NCI-H146 treated with DMSO at 0.1 percent for 48 hours (cell line): ENCODE measurements around the gene HOXB9.

Source experiments
- DNase-seq: peaks from one replicate; lab custom pipeline; 2025; ENCODE audit not compliant: unreplicated experiment; lab: John Stamatoyannopoulos, UW

HOXB9 gene

DNA sequence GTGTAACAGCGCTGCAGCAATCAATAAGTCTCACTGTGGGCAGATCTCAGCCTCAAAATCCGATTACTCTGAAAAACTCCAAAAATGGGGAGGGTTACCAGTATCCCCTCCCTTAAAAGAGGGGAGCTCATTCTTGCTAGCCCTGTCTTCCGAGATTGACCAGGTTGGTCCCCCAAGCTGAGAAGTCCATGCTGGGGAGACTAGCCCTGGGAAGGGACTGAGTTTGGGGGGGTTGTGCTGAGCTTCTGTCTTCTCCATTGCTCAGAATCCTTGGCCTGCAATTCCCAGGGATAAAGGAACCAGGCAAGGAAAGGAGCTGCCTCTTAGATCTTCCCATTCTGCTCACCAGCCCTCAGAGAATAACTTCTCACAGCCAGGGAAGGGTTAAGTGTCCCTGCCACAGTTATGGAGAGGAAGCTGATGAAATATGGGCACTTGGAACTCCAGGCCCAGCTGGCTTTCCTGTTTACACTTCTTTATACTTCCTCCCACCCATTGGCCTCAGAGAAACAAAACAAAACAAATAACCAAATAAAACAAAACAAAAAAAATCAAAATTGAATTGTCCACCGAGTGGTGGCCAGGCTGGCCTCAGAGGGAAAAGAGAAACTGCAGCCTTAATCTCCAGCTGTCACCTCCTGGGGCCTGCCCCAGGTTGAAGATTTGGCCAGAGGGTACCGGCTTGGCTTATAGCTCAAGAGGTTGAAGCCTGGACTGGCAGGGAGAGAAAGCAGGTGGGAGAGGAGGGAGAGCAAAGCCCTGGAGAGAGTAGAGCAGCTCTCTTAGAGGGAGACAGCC lies 38.7 kb downstream of the HOXB9 start:
- DNase-seq: no peak

DNA sequence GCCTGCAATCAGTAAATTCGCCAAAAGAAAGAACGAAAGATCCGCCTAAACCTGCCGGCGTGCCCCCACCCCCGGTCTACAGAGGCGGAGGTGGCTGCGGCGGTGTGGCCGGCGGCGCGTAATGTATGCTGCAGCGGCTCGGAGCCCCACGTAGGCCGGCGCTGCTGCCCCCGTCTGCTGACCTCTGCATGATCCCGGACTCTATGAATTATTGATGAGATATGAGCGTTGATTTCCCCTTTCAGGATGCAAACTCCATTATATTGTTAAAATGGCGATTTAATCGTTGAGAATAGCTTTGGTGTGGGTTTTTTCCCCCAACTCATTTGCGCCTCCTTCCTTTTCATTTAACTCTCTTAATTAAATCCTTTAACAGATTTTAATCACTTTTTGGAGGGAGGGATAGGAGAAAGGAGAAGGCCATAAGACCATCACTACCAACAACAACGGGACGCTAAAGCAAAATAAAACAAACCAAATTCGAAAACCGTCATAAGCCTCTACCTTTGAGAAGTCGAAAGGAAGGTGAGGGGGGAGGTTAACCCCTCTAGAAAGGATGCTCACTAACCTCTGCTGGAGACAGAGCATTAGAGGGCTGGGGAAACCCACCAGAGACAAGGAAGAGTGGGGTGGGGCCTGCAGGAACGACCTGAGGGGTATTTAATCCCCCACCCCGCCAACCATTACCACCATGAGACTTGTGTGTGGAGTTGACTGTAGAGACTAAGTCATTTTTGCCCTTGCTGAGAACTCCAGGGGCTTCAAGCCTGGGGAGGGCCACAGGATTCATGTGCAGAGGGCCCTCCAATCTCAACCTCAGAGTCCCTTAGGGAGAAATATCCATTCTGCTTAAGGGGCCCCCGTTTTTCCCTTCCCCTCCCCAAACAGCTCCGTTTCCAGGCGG lies 39.6 kb downstream of the HOXB9 start:
- DNase-seq: no peak

DNA sequence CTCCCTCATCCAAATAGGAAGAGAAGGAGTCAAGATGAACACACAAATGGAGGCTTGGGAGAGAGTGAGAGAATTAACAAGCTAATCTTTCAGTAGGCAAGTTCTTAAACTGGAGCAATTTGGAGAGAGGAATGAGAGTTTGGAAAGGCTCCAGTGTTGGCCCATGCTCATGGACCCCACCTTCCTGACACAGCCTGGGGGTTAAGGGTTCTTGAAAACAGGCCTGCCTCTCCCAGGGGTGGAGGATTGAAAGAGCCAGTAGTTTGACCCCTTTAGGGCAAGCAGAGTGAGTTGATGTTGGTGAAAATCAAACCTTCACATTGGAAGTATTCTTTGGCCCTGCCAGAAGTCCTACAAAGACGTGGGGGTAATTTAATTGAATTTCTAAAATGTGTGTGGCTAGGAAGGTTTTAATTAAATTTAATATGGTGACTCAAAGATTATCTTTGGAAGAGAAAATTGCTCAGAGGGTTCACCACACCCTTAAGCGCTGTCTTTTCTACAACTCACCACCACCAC lies 41.9 kb downstream of the HOXB9 start:
- DNase-seq: no peak

DNA sequence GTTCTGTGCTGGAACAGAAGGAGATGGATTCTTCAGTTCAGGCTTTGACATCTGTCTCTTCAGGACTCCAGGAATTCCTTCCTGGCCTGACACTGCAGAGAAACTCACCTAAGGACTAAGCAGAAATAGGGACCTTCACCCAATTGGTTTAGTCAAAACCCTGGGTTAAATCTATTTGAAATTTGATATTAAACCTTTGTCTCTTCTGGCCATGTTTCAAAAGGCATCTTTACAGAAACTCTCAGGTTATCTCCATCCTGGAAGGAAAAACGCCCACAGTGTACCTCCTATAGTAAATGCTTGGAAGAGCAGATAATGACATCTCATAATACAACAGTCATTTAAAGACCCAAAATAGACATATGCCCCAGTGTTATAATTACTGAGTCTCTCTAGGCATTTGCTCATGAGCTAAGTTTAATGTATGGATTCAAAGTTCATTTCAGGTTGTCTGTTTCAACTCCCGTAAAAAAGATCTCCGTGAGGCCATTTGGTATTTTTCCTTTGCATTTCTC lies 42.4 kb downstream of the HOXB9 start:
- no peak for DNase-seq

DNA sequence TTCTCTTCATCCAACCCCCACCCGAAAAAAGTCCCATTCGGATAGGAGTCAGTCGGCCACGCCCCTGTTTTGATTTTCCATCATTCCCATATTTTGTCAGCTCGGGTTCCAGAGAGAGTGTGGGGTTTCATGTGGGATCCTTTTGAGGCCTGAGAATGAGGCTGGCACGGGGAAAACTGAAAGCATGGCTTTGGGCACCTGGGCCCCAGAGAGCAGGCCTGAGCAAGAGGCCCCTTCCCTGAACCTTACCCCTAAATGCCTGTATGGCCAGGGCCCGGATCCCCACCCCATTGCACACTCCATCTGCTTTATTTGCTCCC lies 43.4 kb downstream of the HOXB9 start:
- DNase-seq: no peak

DNA sequence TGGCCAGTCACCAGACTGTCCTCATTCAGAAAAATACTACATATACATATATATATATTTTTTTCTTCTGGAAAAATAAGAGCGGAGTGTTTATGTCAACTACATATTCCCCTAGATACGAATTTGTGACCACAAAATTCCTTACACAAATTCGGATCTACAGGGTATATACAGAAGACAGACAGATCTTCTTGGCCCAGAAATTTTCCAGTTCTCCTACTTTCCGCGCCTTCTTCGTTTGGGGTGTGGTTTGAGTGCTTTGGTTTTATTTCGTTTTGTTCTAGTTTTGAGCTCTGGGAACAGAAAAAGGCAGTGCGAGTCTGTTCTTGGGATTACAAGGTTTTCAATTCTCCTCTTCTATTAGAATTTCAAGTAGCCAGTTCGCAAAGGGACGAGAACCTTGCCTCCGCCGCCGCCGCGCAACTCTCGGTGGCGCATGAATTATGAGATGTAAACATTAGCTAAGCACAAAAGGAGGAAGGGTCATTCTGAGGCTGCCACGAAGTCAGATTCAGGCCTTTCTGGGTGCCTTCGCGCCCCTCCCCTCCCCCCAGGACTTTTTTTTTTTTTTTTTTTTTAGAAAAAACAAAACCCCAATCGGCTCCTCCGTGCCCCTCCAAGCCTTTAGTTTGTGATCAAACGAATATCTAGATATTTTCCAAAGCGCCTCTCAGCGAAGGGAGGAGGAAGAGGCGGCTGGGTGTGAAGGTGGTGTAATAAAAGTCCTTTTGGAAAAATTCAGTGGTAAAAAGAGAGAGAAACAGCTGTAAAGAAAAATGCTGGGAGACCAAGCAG lies 46.2 kb downstream of the HOXB9 start:
- no peak for DNase-seq

DNA sequence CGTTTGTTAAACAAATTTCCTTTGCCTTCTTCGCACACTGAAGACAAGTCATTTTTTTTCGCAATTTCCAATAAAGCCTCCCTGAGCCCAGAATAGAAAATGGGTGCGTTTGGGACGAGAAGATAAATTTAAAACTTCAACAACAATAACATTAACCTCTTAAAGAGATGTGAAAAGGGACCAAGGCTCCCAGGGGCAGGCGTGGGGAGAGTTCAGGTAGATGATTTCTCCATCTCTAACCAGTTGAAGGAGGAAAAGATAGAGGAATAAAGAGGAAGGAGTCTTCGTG lies 46.7 kb downstream of the HOXB9 start:
- DNase-seq: no peak

DNA sequence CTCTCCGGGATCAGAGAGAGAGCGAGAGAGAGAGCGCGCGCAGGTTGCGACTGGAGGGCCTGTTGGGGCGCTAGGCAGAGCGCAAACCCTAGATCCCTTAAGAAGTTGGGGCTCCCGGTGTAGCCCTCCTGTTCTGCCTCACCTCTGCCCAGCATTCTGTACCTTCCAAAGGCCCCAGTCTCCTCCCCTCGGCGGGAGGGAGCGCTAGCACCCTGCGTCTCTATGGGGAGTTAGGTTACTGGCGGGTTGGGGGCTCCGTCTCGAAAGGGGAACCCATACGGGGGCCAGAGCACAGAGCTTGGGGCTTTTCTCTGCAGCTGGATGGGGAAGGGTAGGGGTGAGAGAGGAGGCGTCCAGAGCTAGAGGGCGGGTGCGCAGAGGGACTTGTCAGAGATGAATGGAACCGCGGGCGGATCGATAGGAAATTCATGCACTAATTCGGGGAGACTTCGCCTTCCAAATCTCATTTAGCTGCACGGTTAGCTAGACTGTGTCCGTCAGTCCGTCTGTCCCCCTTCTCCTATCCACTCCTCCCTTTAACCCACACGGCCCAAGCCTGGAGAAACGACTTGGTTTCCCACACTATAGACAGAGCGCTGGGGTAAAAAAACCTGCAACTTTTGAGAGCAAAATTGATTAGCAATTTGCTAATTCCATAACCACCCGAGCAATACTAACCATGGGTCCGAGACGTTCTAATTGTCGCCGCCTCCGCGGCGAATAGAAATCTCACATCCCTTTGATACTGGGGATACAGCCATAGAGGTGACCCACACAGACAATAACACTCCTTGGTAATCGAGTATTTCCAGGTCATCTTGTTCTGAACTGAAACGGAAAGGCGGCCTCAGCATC lies 47.3 kb downstream of the HOXB9 start:
- DNase-seq: no peak

DNA sequence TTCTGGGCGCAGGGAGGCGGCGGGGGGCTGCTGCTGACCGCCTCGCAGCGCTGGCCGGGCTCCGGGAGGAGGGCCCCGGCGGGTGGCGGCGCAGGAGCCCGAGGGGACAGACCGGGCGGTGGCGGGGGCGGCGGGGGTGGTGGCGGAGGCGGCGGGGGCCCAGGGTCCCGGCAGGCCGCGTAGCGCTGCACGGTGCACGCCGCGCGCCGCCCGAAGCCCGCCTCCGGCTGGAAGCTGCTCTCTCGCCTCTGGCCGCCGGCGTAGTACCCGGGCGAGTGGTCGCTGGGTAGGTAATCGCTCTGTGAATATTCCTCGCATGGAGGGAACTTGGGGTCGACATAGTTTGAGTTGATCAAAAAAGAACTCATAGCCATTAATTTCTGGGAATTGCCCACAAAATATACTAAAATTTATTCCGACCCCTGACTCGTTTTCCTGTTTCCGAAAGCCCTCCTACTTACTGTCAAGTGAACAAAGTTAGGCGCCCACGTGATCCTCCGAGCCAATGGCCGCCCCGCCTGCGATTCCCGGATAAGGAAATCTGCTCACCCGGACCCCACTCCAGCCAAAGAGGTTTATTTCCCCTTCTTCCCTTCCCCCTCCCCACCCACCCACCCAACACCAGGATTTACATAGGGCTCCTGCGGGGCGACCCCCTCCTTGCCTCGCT lies 48.1 kb downstream of the HOXB9 start, which contains the start of gene HOXB4:
TSS of gene HOXB4 (minus strand) at position 405 of the 670 bp plus-strand sequence. CDS start at position 374, 31 bp downstream.
- DNase-seq: no peak

DNA sequence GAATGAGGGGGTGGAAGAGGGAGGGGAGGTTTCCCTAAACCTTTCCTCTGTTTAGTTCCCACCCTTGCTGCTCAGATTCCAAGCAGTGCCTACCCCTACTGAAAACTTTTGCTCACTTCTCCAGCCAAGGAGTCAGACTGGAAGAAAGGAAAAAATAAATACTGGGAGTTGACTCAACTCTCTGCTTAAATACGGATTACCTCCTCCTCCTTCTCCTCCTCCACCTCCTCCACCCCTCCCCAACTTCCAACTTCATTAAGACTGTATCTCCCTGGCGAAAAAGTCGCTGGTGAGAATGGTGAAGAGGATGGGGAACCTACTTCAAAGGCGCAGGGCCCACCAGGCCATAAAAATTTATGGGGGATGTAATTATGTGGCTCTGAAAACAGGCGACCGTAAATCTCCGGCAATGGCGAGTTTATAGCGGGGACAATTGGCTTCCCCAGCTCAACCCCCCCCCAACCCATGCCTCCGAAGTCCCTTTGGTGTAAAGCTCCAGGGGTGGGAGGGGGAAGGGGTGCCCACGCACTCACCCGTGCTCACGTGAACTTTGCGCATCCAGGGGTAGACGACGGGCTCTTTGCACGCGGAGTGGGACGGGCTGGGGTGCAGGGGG lies 48.7 kb downstream of the HOXB9 start:
- DNase-seq: no peak

DNA sequence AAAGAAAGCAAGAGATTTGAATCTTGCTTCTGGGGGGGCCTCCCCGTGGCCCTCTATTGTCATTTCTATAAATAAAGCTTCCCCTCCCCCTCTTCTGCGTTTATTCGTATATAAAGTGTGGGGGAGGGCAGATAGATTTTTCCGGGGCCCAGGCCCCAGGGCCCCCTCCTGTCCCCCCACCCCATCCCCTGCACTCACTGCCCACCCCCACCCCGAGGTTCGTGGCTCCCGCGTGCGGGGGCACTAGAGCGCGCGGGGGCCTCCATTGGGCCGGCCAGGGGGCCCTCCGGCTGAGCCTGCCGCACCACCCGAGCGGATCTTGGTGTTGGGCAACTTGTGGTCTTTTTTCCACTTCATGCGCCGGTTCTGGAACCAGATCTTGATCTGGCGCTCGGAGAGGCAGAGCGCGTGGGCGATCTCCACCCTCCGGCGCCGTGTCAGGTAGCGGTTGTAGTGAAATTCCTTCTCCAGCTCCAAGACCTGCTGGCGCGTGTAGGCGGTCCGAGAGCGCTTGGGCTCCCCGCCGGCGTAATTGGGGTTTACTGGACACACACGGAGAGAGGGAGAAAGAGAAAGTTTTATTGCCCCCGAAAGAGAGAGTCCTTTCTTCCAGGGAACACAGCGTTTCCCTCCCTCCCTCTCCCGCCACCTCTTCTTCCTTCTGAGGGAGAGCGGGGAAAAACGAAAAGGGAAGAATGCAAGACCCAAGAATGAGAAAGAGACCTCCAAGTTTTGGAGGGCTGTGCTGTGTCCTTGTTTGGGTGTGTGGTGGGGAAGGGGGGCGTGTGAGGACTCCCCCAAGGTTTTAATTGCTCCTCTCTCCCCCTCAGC lies 49.5 kb downstream of the HOXB9 start:
- DNase-seq: no peak

DNA sequence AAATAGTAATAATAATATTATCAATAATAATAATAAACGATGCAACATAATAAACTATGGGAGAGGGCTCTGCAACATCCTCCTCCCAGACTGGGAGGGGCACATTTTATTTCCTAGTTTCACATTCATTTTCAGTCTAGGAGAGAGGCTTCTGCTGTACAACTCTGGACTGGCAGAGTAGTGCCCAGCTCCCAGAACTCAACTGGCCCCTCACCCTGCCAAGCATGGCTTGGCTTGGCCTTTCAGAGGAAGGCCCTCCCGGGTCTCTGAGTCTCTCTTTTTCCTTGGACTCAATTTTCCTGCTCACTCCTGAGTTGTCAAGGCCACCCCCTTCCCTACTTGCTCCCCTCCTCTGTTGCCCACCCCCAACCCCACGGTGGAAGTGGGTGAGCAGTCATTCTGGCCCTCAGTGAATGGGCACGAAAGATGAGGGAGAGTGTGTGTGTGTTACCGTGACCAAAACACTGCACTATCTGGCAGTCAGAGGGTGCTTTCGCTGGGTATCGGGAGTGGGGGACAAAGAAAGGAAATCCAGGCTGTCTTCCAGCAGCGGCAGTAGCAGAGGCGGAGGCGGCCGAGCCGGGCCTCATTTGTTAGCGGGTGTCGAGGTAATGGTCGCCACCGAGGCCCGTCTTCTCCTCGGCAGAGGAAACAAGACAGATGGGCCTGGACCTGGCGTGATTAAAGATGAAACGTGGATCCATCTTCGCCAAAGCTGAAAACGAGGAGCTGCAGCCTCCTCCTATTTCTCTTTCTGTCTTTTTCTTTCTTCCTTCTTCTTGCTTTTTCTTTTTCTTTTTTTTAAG lies 50.3 kb downstream of the HOXB9 start:
- no peak for DNase-seq

DNA sequence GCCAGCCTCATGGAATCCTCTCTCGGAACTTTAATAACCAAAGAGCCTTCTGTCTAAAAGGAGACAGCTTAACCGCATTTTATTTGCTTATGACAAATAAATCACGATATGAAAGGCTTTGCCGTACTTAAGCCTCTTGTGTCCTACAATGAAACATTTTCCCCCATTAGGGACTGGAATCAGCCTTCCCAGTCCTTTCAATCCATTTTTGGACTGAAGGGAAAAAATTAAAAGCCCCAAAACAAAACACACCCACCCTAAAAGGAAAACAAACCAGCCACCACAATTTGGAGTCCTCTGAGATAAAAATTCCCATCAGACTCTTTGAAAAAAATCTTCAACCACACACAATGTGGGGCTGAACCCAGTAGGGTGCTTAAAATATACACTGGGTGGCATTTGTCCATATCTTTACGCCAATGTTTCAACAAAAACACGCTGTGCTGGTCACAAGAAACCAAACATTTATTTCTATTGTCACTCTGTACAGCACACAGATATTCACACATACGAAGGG lies 51.0 kb downstream of the HOXB9 start:
- DNase-seq: no peak

DNA sequence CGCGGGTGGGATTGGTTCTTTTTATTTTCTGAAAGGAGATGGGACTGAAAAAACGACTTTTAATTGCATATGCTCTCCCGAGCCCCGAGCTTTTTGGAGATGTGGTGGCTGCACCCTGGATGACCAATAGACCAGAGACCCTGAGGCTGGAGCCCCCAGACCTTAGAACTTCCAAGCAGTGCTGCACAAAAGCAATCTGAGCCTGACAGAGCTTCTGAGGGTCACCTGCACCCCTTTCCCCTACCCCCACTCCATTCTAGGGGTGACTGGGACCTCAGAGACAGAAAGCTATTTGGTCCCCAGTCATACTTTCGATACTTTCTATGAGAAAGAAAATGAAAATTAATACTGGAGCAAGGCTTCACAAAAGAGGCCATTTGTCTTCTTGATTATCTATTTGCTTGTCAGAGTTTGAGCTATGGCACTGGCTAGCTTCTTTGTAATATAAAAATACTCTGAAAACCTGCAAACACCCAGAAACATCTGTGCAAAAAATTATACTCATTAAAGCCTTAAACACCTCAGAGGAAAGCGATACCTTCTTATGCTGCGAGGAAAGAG lies 51.6 kb downstream of the HOXB9 start:
- no peak for DNase-seq

DNA sequence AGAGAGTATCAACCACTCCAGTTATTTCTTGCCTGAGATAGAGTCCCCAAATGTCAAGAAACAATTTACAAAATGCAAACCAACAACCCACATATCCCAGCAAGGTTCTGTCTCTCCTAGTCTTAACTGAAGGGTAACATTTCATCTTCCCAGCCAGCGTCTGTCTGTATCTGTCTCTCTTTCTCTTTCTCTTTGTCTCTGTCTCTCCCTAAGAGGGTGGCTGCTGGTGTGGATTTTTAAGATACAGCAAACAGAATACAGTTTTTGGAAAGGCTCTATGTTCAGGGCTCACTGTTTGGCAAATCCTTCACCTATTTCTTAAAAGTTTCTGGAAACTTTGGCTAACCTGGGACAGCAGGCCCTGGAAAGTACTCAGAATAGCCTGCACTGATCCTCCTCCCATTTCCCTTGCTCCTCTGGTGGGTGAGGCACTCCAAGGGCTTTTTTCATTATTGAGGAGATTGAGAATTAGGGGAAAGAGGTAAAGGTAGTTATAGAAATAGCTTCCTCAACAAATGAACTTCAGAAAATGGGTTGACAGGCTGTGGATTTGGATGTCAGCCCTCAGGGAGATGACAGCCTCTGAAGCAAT lies 54.2 kb downstream of the HOXB9 start:
- no peak for DNase-seq
